ENCODE measurements around the gene EHMT2.
"Not testable (repeated sequence)": the region's sequence is repeated elsewhere in the genome, so short reads cannot be mapped to it uniquely, and the experiment has no call there.

Gene EHMT2

DNA sequence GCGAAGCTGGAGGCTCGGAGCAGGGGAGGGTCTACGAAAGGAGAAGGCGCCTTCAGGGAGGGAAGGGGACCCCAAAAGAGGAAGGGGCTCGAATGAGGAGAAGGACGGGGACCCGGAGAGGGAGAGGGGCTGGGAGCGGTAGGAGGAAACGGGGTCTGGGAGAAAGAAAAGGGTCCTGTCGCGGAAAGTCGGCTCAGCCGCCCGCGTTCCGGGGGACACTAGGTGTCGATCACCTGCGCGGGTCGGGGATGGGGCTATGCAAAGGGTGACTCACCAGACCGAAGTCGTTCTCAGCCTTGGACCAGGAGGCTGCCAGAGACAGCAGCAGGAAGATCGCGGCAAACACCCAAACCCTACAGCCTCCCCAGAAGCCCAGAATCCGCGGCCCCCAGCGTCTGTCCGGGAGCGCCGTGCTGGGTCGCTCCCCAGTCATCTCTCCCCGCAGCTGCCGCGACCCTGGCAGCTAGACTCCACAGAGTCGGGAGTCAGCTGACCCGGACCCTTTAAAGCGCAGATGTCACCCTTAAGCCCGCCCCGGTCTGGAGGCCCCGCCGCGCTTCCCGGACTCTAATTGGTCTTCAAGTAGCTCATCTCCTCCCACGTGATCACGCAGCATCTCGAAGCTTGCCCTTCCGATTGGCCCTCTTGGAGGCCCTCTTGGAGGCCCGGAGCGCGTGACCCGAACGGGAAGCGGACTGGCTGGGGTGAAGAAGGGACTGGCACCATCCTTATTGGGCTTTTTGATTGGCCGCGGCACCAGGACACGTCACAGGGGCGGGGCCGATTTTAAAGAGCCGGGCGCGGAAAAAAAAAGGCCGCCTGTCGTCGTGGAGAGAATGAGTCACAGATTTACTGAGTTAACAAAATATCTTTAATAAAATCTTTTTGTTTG is 34.9 kb downstream of the EHMT2 start, which contains the start of gene NEU1:
TSS of gene NEU1 (minus strand) at position 478 of the 892 bp plus-strand sequence. CDS start at position 433, 45 bp downstream.
- TF ChIP-seq, protein P1, sequence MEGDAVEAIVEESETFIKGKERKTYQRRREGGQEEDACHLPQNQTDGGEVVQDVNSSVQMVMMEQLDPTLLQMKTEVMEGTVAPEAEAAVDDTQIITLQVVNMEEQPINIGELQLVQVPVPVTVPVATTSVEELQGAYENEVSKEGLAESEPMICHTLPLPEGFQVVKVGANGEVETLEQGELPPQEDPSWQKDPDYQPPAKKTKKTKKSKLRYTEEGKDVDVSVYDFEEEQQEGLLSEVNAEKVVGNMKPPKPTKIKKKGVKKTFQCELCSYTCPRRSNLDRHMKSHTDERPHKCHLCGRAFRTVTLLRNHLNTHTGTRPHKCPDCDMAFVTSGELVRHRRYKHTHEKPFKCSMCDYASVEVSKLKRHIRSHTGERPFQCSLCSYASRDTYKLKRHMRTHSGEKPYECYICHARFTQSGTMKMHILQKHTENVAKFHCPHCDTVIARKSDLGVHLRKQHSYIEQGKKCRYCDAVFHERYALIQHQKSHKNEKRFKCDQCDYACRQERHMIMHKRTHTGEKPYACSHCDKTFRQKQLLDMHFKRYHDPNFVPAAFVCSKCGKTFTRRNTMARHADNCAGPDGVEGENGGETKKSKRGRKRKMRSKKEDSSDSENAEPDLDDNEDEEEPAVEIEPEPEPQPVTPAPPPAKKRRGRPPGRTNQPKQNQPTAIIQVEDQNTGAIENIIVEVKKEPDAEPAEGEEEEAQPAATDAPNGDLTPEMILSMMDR (IDR thresholded peaks at IDR 0.05; ENCODE audit: low read depth, low read length) = no peak

DNA sequence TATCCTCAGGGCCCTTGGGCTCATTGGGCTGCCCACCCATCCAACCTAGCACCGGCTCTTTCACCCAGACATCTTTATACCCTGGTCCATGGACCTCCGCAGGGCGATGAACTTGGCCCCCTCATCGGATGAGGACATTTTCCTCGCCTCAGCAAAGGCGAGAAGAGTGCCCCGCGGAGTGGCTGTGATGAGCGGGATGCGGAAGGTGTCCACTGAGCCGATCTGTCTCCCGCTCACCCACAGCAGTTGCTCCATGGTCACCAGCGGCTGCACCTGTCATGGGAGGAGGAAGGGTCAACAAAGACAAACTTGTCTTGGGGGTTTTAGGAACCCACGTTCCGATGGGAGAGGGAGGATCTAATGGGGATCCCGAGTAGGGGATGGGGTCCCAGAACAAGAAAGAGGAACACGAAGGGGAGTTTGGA is 35.6 kb downstream of the EHMT2 start:
- in situ Hi-C loops (cut with HindIII; ENCODE audit: low sequenced_read_pairs) = no loop called here
- H3K4me3 ChIP-seq (ENCODE audit: low read depth, low read length) = peak overlapping the region; percentile 93
- TF ChIP-seq, protein P1 (IDR thresholded peaks at IDR 0.05; ENCODE audit: low read depth, low read length) = no peak
- DNase-seq (ENCODE audit: low read depth, low spot score) = no peak

More for the DNA sequence above, 34.9 kb downstream of the EHMT2 start, which contains the start of gene NEU1:
- peak within 1 kb of the TSS; percentile 93 for H3K4me3 ChIP-seq (ENCODE audit: low read depth, low read length)
- in situ Hi-C loops (cut with HindIII; ENCODE audit: low sequenced_read_pairs) = no loop called here
- DNase-seq (ENCODE audit: low read depth, low spot score) = peak; percentile 100

DNA sequence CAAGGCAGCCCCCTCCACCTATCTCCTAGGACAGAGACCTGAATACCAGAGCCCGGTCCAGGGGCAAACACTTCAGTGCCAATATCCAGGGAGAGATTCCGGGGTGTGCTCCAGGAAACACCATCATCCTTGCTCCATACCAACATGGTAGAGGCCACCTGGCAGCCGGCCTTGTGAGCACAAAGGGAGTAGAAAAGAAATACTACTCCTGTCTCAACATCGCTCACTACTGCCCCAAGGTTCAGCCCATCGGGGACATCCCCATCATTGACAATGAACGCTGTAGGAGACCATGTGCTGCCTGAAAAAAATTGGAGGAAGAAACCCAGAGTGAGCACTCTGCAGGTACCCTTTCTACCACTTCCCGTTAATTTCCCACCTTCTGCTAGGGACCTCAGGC is 36.3 kb downstream of the EHMT2 start:
- in situ Hi-C loops (cut with HindIII; ENCODE audit: low sequenced_read_pairs) = no loop called here
- no peak for DNase-seq (ENCODE audit: low read depth, low spot score)
- H3K4me3 ChIP-seq (ENCODE audit: low read depth, low read length) = no peak overlapping the region
- TF ChIP-seq, protein P1 (IDR thresholded peaks at IDR 0.05; ENCODE audit: low read depth, low read length) = no peak

DNA sequence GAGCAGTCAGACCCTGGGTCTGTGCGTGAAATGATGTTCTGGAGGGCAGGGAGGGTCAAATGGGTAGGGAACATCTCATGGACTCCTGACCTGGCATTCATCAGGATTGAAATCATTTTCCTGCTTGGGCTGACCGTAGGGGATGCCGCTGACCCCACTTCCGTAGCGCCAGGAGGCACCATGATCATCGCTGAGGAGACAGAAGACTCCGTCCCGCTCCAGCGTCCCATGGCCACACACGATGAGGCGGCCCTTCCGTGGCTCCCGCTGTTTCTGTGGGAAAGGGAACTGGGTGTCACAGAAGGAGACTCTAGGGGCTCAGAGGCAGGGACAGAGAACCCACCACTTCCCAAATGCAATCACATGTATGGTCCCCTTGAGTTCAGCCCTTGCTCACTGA is 37.1 kb downstream of the EHMT2 start:
- in situ Hi-C loops (cut with HindIII; ENCODE audit: low sequenced_read_pairs) = no loop called here
- no peak for DNase-seq (ENCODE audit: low read depth, low spot score)
- H3K4me3 ChIP-seq (ENCODE audit: low read depth, low read length) = no peak overlapping the region
- TF ChIP-seq, protein P1 (IDR thresholded peaks at IDR 0.05; ENCODE audit: low read depth, low read length) = no peak

DNA sequence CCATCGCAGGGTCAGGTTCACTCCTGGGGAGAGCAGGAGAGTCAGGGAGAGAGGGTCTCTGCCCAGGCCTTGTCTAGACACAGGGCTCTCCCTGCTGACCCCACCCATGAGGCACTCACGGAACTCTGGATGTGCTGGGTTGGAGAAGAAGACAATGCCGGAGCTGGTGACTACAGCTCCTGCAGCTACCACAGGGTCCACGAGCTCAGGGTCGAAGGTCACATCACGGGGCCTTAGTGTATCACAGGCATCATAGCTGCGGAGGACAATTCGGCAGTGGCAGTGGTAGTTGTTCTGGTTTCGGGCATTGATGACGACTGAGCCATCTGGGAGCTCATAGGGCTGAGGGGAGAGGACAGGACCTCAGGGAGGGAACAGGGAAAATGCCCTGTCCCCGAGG is 37.6 kb downstream of the EHMT2 start:
- TF ChIP-seq, protein P1 (IDR thresholded peaks at IDR 0.05; ENCODE audit: low read depth, low read length) = no peak
- DNase-seq (ENCODE audit: low read depth, low spot score) = no peak
- in situ Hi-C loops (cut with HindIII; ENCODE audit: low sequenced_read_pairs) = no loop called here
- H3K4me3 ChIP-seq (ENCODE audit: low read depth, low read length) = no peak overlapping the region

DNA sequence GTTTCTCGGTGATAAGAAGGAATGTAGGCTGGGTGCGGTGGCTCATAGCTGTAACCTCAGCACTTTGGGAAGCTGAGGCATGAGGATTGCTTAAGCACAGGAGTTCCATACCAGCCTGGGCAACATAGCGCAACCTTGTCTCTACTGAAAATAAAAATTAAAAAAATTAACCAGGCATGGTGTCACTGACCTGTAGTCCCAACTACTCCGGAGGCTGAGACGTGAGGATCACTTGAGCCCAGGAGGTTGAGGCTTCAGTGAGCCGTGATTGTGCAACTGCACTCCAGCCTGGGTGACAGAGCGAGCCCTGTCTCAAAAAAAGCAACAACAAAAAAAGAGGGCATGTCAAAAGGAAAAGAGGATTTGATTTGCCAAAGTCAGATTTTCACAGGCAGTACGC is 38.8 kb downstream of the EHMT2 start:
- in situ Hi-C loops (cut with HindIII; ENCODE audit: low sequenced_read_pairs) = no loop called here
- no peak overlapping the region for H3K4me3 ChIP-seq (ENCODE audit: low read depth, low read length)
- TF ChIP-seq, protein P1 (IDR thresholded peaks at IDR 0.05; ENCODE audit: low read depth, low read length) = no peak
- no peak for DNase-seq (ENCODE audit: low read depth, low spot score)

DNA sequence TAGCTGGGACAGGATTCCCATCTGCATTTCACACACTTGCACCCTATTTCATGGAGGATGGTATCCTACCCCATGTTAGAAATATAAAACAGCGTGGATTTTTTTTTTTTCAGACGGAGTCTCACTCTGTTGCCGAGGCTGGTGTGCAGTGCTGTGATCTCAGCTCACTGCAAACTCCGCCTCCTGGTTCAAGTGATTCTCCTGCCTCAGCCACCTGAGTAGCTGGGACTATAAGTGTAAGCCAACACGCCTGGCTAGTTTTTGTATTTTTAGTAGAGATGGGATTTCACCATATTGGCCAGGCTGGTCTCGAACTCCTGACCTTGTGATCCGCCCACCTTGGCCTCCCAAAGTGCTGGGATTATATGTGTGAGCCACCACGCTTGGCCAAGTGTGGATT is 39.7 kb downstream of the EHMT2 start:
- DNase-seq (ENCODE audit: low read depth, low spot score); H3K4me3 ChIP-seq (ENCODE audit: low read depth, low read length); in situ Hi-C loops (cut with HindIII; ENCODE audit: low sequenced_read_pairs): not testable (repeated sequence)

DNA sequence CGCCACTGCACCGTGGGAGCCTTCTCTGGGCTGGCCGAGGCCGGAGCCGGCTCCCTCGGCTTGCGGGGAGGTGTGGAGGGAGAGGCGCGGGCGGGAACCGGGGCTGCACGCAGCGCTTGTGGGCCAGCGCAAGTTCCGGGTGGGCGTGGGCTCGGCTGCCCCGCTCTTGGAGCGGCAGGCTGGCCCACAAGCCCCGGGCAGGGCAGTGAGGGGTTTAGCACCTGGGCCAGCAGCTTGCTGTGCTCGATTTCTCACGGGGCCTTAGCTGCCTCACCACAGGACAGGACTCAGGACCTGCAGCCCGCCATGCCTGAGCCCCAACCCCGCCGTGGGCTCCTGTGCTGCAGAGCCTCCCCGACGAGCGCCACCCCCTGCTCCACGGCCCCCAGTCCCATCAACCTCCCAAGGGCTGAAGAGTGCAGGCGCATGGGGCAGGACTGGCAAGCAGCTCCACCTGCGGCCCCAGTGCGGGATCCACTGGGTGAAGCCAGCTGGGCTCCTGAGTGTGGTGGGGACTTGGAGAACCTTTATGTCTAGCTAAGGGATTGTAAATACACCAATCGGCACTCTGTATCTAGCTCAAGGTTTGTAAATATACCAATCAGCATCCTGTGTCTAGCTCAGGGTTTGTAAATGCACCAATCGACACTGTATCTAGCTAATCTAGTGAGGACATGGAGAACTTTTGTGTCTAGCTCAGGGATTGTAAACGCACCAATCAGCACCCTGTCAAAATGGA is 45.3 kb downstream of the EHMT2 start:
- in situ Hi-C loops (cut with HindIII; ENCODE audit: low sequenced_read_pairs); H3K4me3 ChIP-seq (ENCODE audit: low read depth, low read length); DNase-seq (ENCODE audit: low read depth, low spot score): not testable (repeated sequence)
